ENCODE measurements around the gene PCSK6. TPM values are rescaled to one million over a fixed set of nuclear protein-coding genes. Genes with fewer than 3 reads are reported as not detected.

Gene PCSK6
- total RNA-seq, 3 donors from 2014 or later (not counting 1 experiment from before 2014, with no cell fraction given), result 1.5 to 2.4 (median 2.4) TPM

DNA sequence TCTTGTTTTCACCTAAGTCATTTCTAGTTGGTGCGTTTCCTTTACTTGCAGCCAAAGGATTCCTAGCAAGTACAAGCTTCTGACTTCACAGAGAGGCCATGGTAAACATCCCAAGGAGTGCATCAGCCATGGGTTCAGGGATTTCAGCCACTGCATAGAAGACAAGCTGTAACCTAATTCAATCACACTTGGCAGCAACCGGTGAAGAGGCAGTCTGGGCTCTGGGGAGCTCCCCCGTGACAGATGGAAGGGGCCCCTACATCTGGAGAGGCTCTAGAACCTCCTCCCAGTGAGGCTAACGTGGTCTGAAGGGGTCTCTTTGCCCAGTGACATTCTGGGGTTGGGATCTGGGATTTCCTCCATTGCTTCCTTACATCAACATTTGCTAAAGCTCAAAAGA is 186.1 kb downstream of the PCSK6 start:
- H3K27ac ChIP-seq (ENCODE audit: low read length), result no peak overlapping the region
- no peaks in the 10 kb centered on the region for H3K27me3 ChIP-seq (ENCODE audit: control insufficient read depth, insufficient read depth, low read length)
- no peaks in the 10 kb centered on the region for H3K9me3 ChIP-seq (ENCODE audit: control insufficient read depth, insufficient read depth, low read length)
- H3K4me1 ChIP-seq (ENCODE audit: control insufficient read depth, insufficient read depth, low read length), result no peaks in the 10 kb centered on the region
- Mint-ChIP-seq H3K36me3 (no peaks in the 10 kb centered on the region), H3K9me3 (no peaks in the 10 kb centered on the region), H3K27me3 (ENCODE audit: low read depth in 2 of 2) (no peaks in the 10 kb centered on the region), H3K4me1 (no peaks in the 10 kb centered on the region), H3K27ac (no peak overlapping the region), H3K4me3 (no peak overlapping the region)
- H3K4me3 ChIP-seq (ENCODE audit: low read length), result no peak overlapping the region
- 80% methylated on average over 4 of the region's 4 CpGs for WGBS (ENCODE audit: insufficient coverage)
- no peaks in the 10 kb centered on the region for H3K36me3 ChIP-seq (ENCODE audit: control insufficient read depth, insufficient read depth, low read length)
- no peak for ATAC-seq
- no peak for DNase-seq
- TF ChIP-seq, protein P1, sequence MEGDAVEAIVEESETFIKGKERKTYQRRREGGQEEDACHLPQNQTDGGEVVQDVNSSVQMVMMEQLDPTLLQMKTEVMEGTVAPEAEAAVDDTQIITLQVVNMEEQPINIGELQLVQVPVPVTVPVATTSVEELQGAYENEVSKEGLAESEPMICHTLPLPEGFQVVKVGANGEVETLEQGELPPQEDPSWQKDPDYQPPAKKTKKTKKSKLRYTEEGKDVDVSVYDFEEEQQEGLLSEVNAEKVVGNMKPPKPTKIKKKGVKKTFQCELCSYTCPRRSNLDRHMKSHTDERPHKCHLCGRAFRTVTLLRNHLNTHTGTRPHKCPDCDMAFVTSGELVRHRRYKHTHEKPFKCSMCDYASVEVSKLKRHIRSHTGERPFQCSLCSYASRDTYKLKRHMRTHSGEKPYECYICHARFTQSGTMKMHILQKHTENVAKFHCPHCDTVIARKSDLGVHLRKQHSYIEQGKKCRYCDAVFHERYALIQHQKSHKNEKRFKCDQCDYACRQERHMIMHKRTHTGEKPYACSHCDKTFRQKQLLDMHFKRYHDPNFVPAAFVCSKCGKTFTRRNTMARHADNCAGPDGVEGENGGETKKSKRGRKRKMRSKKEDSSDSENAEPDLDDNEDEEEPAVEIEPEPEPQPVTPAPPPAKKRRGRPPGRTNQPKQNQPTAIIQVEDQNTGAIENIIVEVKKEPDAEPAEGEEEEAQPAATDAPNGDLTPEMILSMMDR (IDR thresholded peaks at IDR 0.05), result no peak
- intact Hi-C loops (cut with micrococcal nuclease), result no loop called here

DNA sequence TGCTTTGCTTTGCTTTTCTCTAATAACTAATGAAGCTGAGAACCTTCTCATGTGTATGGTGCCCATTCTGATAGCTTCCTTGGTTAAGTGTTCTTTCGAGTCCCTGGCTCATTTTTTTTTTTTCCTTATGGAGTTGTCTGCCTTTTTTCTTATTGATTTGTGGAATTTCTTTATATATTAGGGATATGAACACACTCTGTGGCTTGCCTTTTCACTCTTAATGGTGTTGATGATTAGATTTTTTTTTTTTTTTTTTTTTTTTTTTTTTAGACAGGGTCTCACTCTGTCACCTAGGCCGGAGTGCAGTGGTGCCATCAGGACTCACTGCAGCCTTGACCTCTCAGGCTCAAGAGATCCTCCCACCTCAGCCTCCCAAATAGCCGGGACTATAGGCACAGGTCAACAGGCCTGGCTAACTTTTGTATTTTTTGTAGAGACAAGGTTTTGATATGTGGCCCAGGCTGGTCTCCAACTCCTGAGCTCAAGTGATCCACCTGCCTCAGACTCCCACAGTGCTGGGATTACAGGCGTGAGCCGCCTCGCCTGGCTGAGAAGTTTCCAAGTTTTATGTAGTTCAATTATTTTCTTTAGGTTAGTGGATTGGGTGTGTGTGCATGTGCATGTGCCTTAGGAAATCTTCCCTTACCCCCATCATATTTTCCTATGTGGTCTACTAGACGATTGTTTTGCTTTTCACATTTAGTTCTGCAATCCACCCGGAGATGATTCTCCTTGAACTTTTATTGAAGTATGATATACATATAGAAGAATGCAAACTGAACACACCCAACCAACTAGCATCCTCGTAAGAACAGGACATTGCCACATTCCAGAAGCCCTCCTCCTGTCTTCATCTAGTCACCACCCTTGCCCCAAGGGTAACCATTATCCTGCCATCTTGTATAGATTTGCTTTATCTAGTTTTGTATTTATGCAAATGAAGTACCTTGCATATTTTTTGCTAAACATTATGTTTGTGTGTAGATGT is 192.8 kb downstream of the PCSK6 start:
- no peaks in the 10 kb centered on the region for H3K9me3 ChIP-seq (ENCODE audit: control insufficient read depth, insufficient read depth, low read length)
- Mint-ChIP-seq H3K27me3 (ENCODE audit: low read depth in 2 of 2) (no peaks in the 10 kb centered on the region), H3K4me3 (peak overlapping the region; percentile 97), H3K27ac (peak overlapping the region; percentile 90 to 92), H3K4me1 (peaks cover 36 to 38% of the 10 kb centered on the region in 2 donors), H3K9me3 (no peaks in the 10 kb centered on the region), H3K36me3 (no peaks in the 10 kb centered on the region)
- DNase-seq (no peak), ATAC-seq (no peak)
- WGBS (ENCODE audit: insufficient coverage), result 100% methylated on average over 2 of the region's 9 CpGs
- H3K4me3 ChIP-seq (ENCODE audit: low read length), result no peak overlapping the region
- no peaks in the 10 kb centered on the region for H3K27me3 ChIP-seq (ENCODE audit: control insufficient read depth, insufficient read depth, low read length)
- H3K27ac ChIP-seq (ENCODE audit: low read length), result no peak overlapping the region
- TF ChIP-seq, protein P1 (IDR thresholded peaks at IDR 0.05), result no peak
- intact Hi-C loops (cut with micrococcal nuclease), result no loop called here
- H3K4me1 ChIP-seq (ENCODE audit: control insufficient read depth, insufficient read depth, low read length), result peaks cover 20% of the 10 kb centered on the region
- peaks cover 5% of the 10 kb centered on the region for H3K36me3 ChIP-seq (ENCODE audit: control insufficient read depth, insufficient read depth, low read length)

DNA sequence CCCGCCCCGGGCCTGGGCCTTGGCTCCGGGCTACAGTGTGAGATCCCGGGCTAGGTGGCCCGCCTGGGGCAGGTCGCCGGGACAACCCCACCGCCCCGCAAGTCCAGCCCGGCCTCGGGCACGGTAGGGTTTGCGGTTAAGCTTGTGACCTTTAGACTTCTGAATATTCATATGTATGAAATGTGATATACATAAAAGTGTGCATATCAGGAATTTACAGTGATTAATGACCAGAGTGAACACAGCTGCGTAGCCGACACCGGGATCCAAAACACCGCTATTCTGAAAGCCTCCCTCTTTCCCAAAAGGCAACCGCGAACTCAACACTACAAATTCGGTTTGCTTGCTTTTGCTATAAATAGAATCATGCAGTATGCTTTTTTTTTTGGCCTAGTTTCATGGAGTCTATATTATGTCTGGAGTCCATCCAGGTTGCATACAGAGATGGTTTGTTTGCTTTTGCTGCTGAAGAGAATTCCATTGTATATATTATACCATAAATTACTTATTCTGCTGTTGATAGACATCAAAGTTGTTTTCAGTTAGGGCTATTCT is 193.8 kb downstream of the PCSK6 start:
- Histone ChIP-seq H3K27me3 (ENCODE audit: control insufficient read depth, insufficient read depth, low read length) (no peaks in the 10 kb centered on the region), H3K27ac (ENCODE audit: low read length) (peak overlapping the region; percentile 97), H3K4me1 (ENCODE audit: control insufficient read depth, insufficient read depth, low read length) (peaks cover 20% of the 10 kb centered on the region), H3K9me3 (ENCODE audit: control insufficient read depth, insufficient read depth, low read length) (no peaks in the 10 kb centered on the region), H3K36me3 (ENCODE audit: control insufficient read depth, insufficient read depth, low read length) (peaks cover 10% of the 10 kb centered on the region), H3K4me3 (ENCODE audit: low read length) (peak overlapping the region; percentile 99)
- 5% methylated on average over 20 of the region's 20 CpGs for WGBS (ENCODE audit: insufficient coverage)
- Mint-ChIP-seq H3K27ac (peak overlapping the region; percentile 90 to 92), H3K36me3 (no peaks in the 10 kb centered on the region), H3K4me3 (peak overlapping the region; percentile 97), H3K9me3 (no peaks in the 10 kb centered on the region), H3K27me3 (ENCODE audit: low read depth in 2 of 2) (no peaks in the 10 kb centered on the region), H3K4me1 (peaks cover 40 to 42% of the 10 kb centered on the region in 2 donors)
- intact Hi-C loops (cut with micrococcal nuclease), result loop anchor here (2.0 kb wide), 3 partner anchors 19 to 345 kb away; partner anchors contain the start of gene SELENOS
- DNase-seq, result no peak
- TF ChIP-seq, protein P1 (IDR thresholded peaks at IDR 0.05), result no peak
- no peak for ATAC-seq
